Measurements from ENCODE around the gene WDR90.
A peak's percentile ranks its signal among the peaks of the same experiment; 100 is the strongest.

The WDR90 gene

GRCh38 chr16:640614-641013 lies 8.6 kb upstream of the WDR90 start:
- DNase-seq, result no peak

- DNase-seq, result peak; percentile 72
Measured at GRCh38 chr16:641326-642188, 7.6 kb upstream of the WDR90 start, which contains the start of gene MCRIP2. Gene MCRIP2 (plus strand): TSS chr16:641828. CDS start chr16:641992, 164 bp downstream.

GRCh38 chr16:642189-643049 lies 6.7 kb upstream of the WDR90 start:
- no peak for DNase-seq

- no peak for DNase-seq
Measured at GRCh38 chr16:643050-643368, 6.2 kb upstream of the WDR90 start.

- no peak for DNase-seq
Measured at GRCh38 chr16:644556-644955, 4.6 kb upstream of the WDR90 start.

- DNase-seq, result no peak
Measured at GRCh38 chr16:645852-646678, 3.1 kb upstream of the WDR90 start.

- DNase-seq, result no peak
Measured at GRCh38 chr16:646679-647172, 2.4 kb upstream of the WDR90 start.

- DNase-seq, result no peak
Measured at GRCh38 chr16:647173-647902, 1.8 kb upstream of the WDR90 start.

- DNase-seq, result no peak
Measured at GRCh38 chr16:648071-648780, 939 bp upstream of the WDR90 start.

GRCh38 chr16:649631-650030 lies 466 bp downstream of the WDR90 start:
- no peak for DNase-seq

- DNase-seq, result no peak
Measured at GRCh38 chr16:651844-652243, 2.7 kb downstream of the WDR90 start.

- no peak for DNase-seq
Measured at GRCh38 chr16:652454-653305, 3.5 kb downstream of the WDR90 start.

GRCh38 chr16:654034-654433 lies 4.9 kb downstream of the WDR90 start:
- no peak for DNase-seq

- no peak for DNase-seq
Measured at GRCh38 chr16:657487-657886, 8.3 kb downstream of the WDR90 start.

- DNase-seq, result no peak
Measured at GRCh38 chr16:658679-659571, 9.8 kb downstream of the WDR90 start.

- DNase-seq, result no peak
Measured at GRCh38 chr16:659618-660017, 10.5 kb downstream of the WDR90 start.

GRCh38 chr16:660132-660458 lies 10.9 kb downstream of the WDR90 start:
- no peak for DNase-seq

- DNase-seq, result peak; percentile 77
Measured at GRCh38 chr16:660459-661183, 11.5 kb downstream of the WDR90 start.
